SK-N-MC (cell line): ENCODE data around the gene FOXP1.

Experiments
- DNase-seq: peaks from one replicate; pipeline ENCODE4 v3.0.0-alpha.2; 2011; ENCODE audit warnings: low read depth, low spot score
- H3K27ac ChIP-seq: fragments of 200-600 bp; sonication (generic); 2 replicates; pipeline ENCODE4 v1.5.1; 2016; ENCODE audit warnings: mixed run types
- H3K36me3 ChIP-seq: fragments of 200-600 bp; sonication (generic); 2 replicates; pipeline ENCODE4 v1.6.1; 2017; ENCODE audit warnings: antibody characterized with exemption, low read length, mixed read lengths; ENCODE audit not compliant: insufficient read depth
- H3K4me3 ChIP-seq: fragments of 200-600 bp; sonication (generic); 2 replicates; pipeline ENCODE4 v1.5.1; 2016
- H3K9ac ChIP-seq: fragments of 200-600 bp; sonication (generic); 2 replicates; pipeline ENCODE4 v1.8.0; 2017; ENCODE audit warnings: mixed run types, mixed read lengths; ENCODE audit not compliant: insufficient read length
- H3K9me3 ChIP-seq: fragments of 200-600 bp; sonication (generic); 2 replicates; pipeline ENCODE4 v1.6.1; 2017; ENCODE audit warnings: low read depth, mild to moderate bottlenecking, antibody characterized with exemption, low read length, moderate library complexity, mixed read lengths
- EZH2 ChIP-seq: fragments of 200-600 bp; sonication (generic); IDR thresholded peaks from one replicate; pipeline ENCODE4 v1.6.1; 2017; ENCODE audit warnings: antibody characterized with exemption
- FOXP2 ChIP-seq: optimal IDR thresholded peaks from 2 replicates; pipeline ENCODE3; 2011; ENCODE audit warnings: mild to moderate bottlenecking, moderate library complexity; ENCODE audit not compliant: insufficient read depth; ENCODE audit errors: extremely low read length, control extremely low read depth
- POLR2AphosphoS5 ChIP-seq: IDR thresholded peaks from 2 replicates; pipeline ENCODE4 v1.6.1; 2012; ENCODE audit warnings: mild to moderate bottlenecking, low read depth, low read length, borderline replicate concordance

The FOXP1 gene

GRCh38 chr3:71131375-71132314 is 451.9 kb downstream of the FOXP1 start:
- no peak overlapping the region for H3K9ac ChIP-seq
- DNase-seq = no peak
- H3K9me3 ChIP-seq = no peaks in the 10 kb centered on the region
- H3K27ac ChIP-seq = peak overlapping the region; percentile 81; the same call in 1 of the 2 replicates
- no peaks in the 10 kb centered on the region for H3K36me3 ChIP-seq
- no peak overlapping the region for H3K4me3 ChIP-seq
- TF ChIP-seq EZH2 (no peak), FOXP2 (no peak), POLR2AphosphoS5 (no peak)

GRCh38 chr3:71130471-71131374 is 452.8 kb downstream of the FOXP1 start:
- Histone ChIP-seq H3K9ac (peak overlapping the region; percentile 67), H3K36me3 (no peaks in the 10 kb centered on the region), H3K4me3 (peak overlapping the region; percentile 79), H3K27ac (peak overlapping the region; percentile 81), H3K9me3 (no peaks in the 10 kb centered on the region)
- TF ChIP-seq POLR2AphosphoS5 (no peak; the same call in 1 of the 2 replicates), FOXP2 (no peak), EZH2 (no peak)
- DNase-seq = peak; percentile 26

- TF ChIP-seq FOXP2 (no peak), EZH2 (no peak), POLR2AphosphoS5 (no peak)
- peak overlapping the region; percentile 81 for H3K27ac ChIP-seq
- H3K9me3 ChIP-seq = no peaks in the 10 kb centered on the region
- H3K4me3 ChIP-seq = peak overlapping the region; percentile 79
- no peak for DNase-seq
- H3K9ac ChIP-seq = peak overlapping the region; percentile 67
- H3K36me3 ChIP-seq = no peaks in the 10 kb centered on the region
Measured at GRCh38 chr3:71129611-71130431, 453.7 kb downstream of the FOXP1 start.

GRCh38 chr3:71128961-71129360 is 454.6 kb downstream of the FOXP1 start:
- H3K36me3 ChIP-seq = no peaks in the 10 kb centered on the region
- DNase-seq = no peak
- H3K9me3 ChIP-seq = no peaks in the 10 kb centered on the region
- TF ChIP-seq FOXP2 = no peak
- TF ChIP-seq EZH2 = no peak
- TF ChIP-seq POLR2AphosphoS5 = no peak
- peak overlapping the region; percentile 81; the same call in 1 of the 2 replicates for H3K27ac ChIP-seq
- H3K4me3 ChIP-seq = peak overlapping the region; percentile 79
- peak overlapping the region; percentile 67 for H3K9ac ChIP-seq

- peak overlapping the region; percentile 56 for H3K27ac ChIP-seq
- H3K36me3 ChIP-seq = no peaks in the 10 kb centered on the region
- no peak for TF ChIP-seq EZH2
- no peaks in the 10 kb centered on the region for H3K9me3 ChIP-seq
- peak overlapping the region; percentile 53 for H3K4me3 ChIP-seq
- H3K9ac ChIP-seq = peak overlapping the region; percentile 23
- no peak for DNase-seq
Measured at GRCh38 chr3:71127844-71128243, 455.7 kb downstream of the FOXP1 start.

GRCh38 chr3:71127052-71127831 is 456.3 kb downstream of the FOXP1 start:
- Histone ChIP-seq H3K4me3 (peak overlapping the region; percentile 53), H3K9me3 (no peaks in the 10 kb centered on the region), H3K9ac (peak overlapping the region; percentile 23), H3K27ac (peak overlapping the region; percentile 56), H3K36me3 (no peaks in the 10 kb centered on the region)
- no peak for TF ChIP-seq POLR2AphosphoS5
- no peak for TF ChIP-seq EZH2
- no peak for TF ChIP-seq FOXP2
- no peak for DNase-seq

GRCh38 chr3:71125738-71126137 is 457.8 kb downstream of the FOXP1 start:
- no peak for TF ChIP-seq POLR2AphosphoS5
- no peak for TF ChIP-seq FOXP2
- no peak for TF ChIP-seq EZH2
- no peak overlapping the region for H3K9ac ChIP-seq
- no peaks in the 10 kb centered on the region for H3K36me3 ChIP-seq
- no peaks in the 10 kb centered on the region for H3K9me3 ChIP-seq
- no peak for DNase-seq
- H3K4me3 ChIP-seq = no peak overlapping the region
- no peak overlapping the region for H3K27ac ChIP-seq
